Spleen (tissue), 11 donors: Measurements from ENCODE around the gene NHSL1. TPM values are rescaled to one million over a fixed set of nuclear protein-coding genes. Genes with fewer than 3 reads are reported as not detected.

Experiments
- DNase-seq: peaks from one replicate; pipeline ENCODE4 v3.0.0-alpha.2; 2020
- H3K27ac ChIP-seq, 8 donors: fragments of 200-600 bp; sonication (generic) in 7 of 8; 1 replicate in 4 of 8; 2 replicates in 4 of 8; pipeline versions ENCODE4 v1.5.0 to v1.8.0; 2016 to 2021; ENCODE audit warnings: inconsistent platforms in 4 of 8, mild to moderate bottlenecking in 4 of 8, moderate library complexity in 1 of 8
- H3K27me3 ChIP-seq, 7 donors: fragments of 200-600 bp; sonication (generic) in 6 of 7; replicated peaks in 1 of 7; 1 replicate in 4 of 7; 2 replicates in 3 of 7; pipeline versions ENCODE4 v1.5.0 to v1.8.0; 2016 to 2021; ENCODE audit warnings: inconsistent platforms in 3 of 7, mild to moderate bottlenecking in 1 of 7
- H3K36me3 ChIP-seq, 6 donors: fragments of 200-600 bp; sonication (generic) in 5 of 6; 1 replicate in 4 of 6; 2 replicates in 2 of 6; pipeline versions ENCODE4 v1.5.0 to v1.8.0; 2016 to 2021; ENCODE audit warnings: inconsistent platforms in 2 of 6
- H3K4me1 ChIP-seq, 6 donors: fragments of 200-600 bp; sonication (generic) in 5 of 6; 1 replicate in 3 of 6; 2 replicates in 3 of 6; pipeline versions ENCODE4 v1.5.0 to v1.8.0; 2016 to 2021; ENCODE audit warnings: inconsistent platforms in 3 of 6
- H3K4me3 ChIP-seq, 8 donors: fragments of 200-600 bp; sonication (generic) in 7 of 8; 1 replicate in 4 of 8; 2 replicates in 4 of 8; pipeline versions ENCODE4 v1.5.0 to v1.8.0; 2016 to 2021; ENCODE audit warnings: inconsistent platforms in 4 of 8, mild to moderate bottlenecking in 4 of 8, moderate library complexity in 2 of 8
- H3K9me3 ChIP-seq, 8 donors: fragments of 200-600 bp; sonication (generic) in 7 of 8; 1 replicate in 4 of 8; 2 replicates in 4 of 8; pipeline versions ENCODE4 v1.5.0 to v1.8.0; 2016 to 2021; ENCODE audit warnings: inconsistent platforms in 4 of 8
- CTCF ChIP-seq, 11 experiments: fragments of 200-600 bp in 7 of 11; fragments of 450-650 bp in 4 of 11; sonication (generic) in 4 of 11; IDR thresholded peaks in 8 of 11; conservative IDR thresholded peaks in 3 of 11; 1 replicate in 7 of 11; 2 replicates in 4 of 11; pipeline versions ENCODE4 v1.4.0 to v1.8.0; 2016 to 2021; ENCODE audit warnings: antibody characterized with exemption in 11 of 11, inconsistent platforms in 4 of 11, mild to moderate bottlenecking in 1 of 11
- POLR2A ChIP-seq, 3 donors: fragments of 450-650 bp; IDR thresholded peaks; one replicate each; pipeline ENCODE4 v1.5.1; 2017; ENCODE audit warnings: antibody characterized with exemption in 3 of 3, mild to moderate bottlenecking in 1 of 3
- POLR2AphosphoS5 ChIP-seq, 3 donors: sonication (generic); formaldehyde crosslinking; IDR thresholded peaks; one replicate each; pipeline ENCODE4 v1.5.1; 2017; ENCODE audit warnings: antibody characterized with exemption in 3 of 3
- WGBS, 5 donors: extraction: QIAGEN DNeasy Blood & Tissue Kit in 3 of 5; methylation state at CpG; one replicate each; pipeline versions ENCODE4 v1.1.5 to v1.1.7; 2013 to 2018; 5-methylcytosine and 5-hydroxymethylcytosine counted together
- intact Hi-C: fragments of 100-400 bp; cut with DNase I; formaldehyde crosslinking; loops from one replicate; pipeline ENCODE4 v1.15.0; 2023; ENCODE audit warnings: low total_unique reads
- polyA plus RNA-seq, 3 donors: library from polyadenylated mRNA; stranded (reverse); fragments of 200-250 nt; gene quantifications; one replicate each; pipeline ENCODE4 v1.2.1, GENCODE V29; 2013
- total RNA-seq, 7 donors: library from RNA; depleted of rRNA in 3 of 7; stranded (reverse); fragments of >200 nt in 3 of 7; fragmentation: NEBNext Ultra II Directional in 4 of 7; extraction: Animal tissue kit (Norgen Biotek cat#: 25700) in 4 of 7; gene quantifications; one replicate each; pipeline versions ENCODE4 v1.1.0 to v1.2.1, GENCODE V29; 2016 to 2021
- donor health status: healthy with polysubstance abuse.
- donor health status: DM: no; HTN: no; CAD: no; lungs with moderate emphysema.
- donor health status: DM: no; HTN: no; CAD: no.
- donor health status: Bipolar disorder and iron deficiency.
- donor health status: healthy.
- donor health status: DM: no; HTN: no; CAD: no.
- donor health status: DM: yes; HTN: yes; CAD: no.

Gene NHSL1
- total and polyA plus RNA-seq, 10 donors: 0.39 to 14.0 (median 6.7) TPM

- Histone ChIP-seq H3K36me3 (peaks cover 0 to 54% (median 12%) of the 10 kb centered on the region in 6 donors), H3K9me3 (no peaks in the 10 kb centered on the region), H3K4me3 (no peak overlapping the region), H3K27ac (no peak overlapping the region), H3K4me1 (peaks cover 0 to 17% (median 7%) of the 10 kb centered on the region in 6 donors), H3K27me3 (no peaks in the 10 kb centered on the region)
- DNase-seq: no peak
- WGBS, 5 donors: 94 to 100% (median 97%) methylated on average over 1 to 4 of the region's 4 CpGs
- TF ChIP-seq POLR2AphosphoS5 (IDR thresholded peaks at IDR 0.05) (no peak), POLR2A (IDR thresholded peaks at IDR 0.05) (no peak), CTCF (IDR thresholded peaks at IDR 0.05 in 8 of 11, conservative IDR thresholded peaks at IDR 0.05 in 3 of 11) (no peak)
- intact Hi-C loops: loop anchor here (10.0 kb wide), 2 partner anchors 306 to 344 kb away; no protein-coding TSS in a partner anchor
These were observed 78.9 kb downstream of the NHSL1 start for GRCh38 chr6:138420356-138420755.

GRCh38 chr6:138419766-138420165, 79.5 kb downstream of the NHSL1 start:
- 96 to 98% (median 98%) methylated on average over 3 of the region's 3 CpGs for WGBS, 5 donors
- H3K27me3 ChIP-seq: no peaks in the 10 kb centered on the region
- no peaks in the 10 kb centered on the region for H3K9me3 ChIP-seq
- H3K27ac ChIP-seq: no peak overlapping the region
- TF ChIP-seq CTCF (IDR thresholded peaks at IDR 0.05 in 8 of 11, conservative IDR thresholded peaks at IDR 0.05 in 3 of 11) (no peak), POLR2AphosphoS5 (IDR thresholded peaks at IDR 0.05) (no peak), POLR2A (IDR thresholded peaks at IDR 0.05) (no peak)
- H3K4me1 ChIP-seq: peaks cover 0 to 17% (median 7%) of the 10 kb centered on the region in 6 donors
- H3K4me3 ChIP-seq: no peak overlapping the region
- DNase-seq: no peak
- intact Hi-C loops: loop anchor here (10.0 kb wide), 2 partner anchors 305 to 345 kb away; no protein-coding TSS in a partner anchor
- H3K36me3 ChIP-seq: peaks cover 0 to 60% (median 14%) of the 10 kb centered on the region in 6 donors

- Histone ChIP-seq H3K27me3 (no peaks in the 10 kb centered on the region), H3K4me1 (peaks cover 0 to 13% (median 5%) of the 10 kb centered on the region in 6 donors), H3K4me3 (no peak overlapping the region), H3K27ac (no peak overlapping the region), H3K9me3 (no peaks in the 10 kb centered on the region), H3K36me3 (peaks cover 0 to 67% (median 28%) of the 10 kb centered on the region in 6 donors)
- WGBS, 5 donors: 86 to 99% (median 94%) methylated on average over 3 of the region's 3 CpGs
- TF ChIP-seq POLR2A (IDR thresholded peaks at IDR 0.05): no peak
- TF ChIP-seq CTCF (IDR thresholded peaks at IDR 0.05 in 8 of 11, conservative IDR thresholded peaks at IDR 0.05 in 3 of 11): no peak
- TF ChIP-seq POLR2AphosphoS5 (IDR thresholded peaks at IDR 0.05): no peak
- intact Hi-C loops: no loop called here
- no peak for DNase-seq
These were observed 81.1 kb downstream of the NHSL1 start for GRCh38 chr6:138418118-138418742.

GRCh38 chr6:138417493-138418117, 81.7 kb downstream of the NHSL1 start:
- intact Hi-C loops: no loop called here
- WGBS, 5 donors: 85 to 93% (median 90%) methylated on average over 3 of the region's 3 CpGs
- Histone ChIP-seq H3K4me1 (peaks cover 0 to 7% (median under 1%) of the 10 kb centered on the region in 6 donors), H3K9me3 (no peaks in the 10 kb centered on the region), H3K36me3 (peaks cover 0 to 73% (median 34%) of the 10 kb centered on the region in 6 donors), H3K27ac (no peak overlapping the region), H3K27me3 (no peaks in the 10 kb centered on the region), H3K4me3 (no peak overlapping the region)
- no peak for DNase-seq
- no peak for TF ChIP-seq POLR2A (IDR thresholded peaks at IDR 0.05)
